ENCODE data around the gene SIK2.

SIK2 gene

DNA sequence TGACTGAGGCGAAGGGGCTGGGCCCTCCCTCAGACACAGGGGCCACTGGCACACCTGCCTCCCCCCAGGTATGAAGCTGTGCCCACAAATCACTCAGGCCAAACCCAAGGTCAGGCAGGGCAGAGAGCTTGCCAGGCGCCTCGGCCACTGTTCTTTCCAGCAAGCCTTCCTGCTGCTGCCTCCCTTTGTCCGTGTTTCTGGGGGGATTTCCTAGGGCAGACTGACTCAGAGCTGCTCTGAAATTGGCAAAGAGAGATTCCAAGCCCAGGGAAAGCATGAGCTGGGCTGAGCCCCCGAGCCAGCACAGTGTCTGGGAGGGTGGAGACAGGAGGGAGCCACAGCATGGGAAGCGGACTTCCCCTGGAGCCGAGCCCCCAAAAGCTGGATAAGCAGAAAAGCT, 130.8 kb downstream of the SIK2 start:
- Histone ChIP-seq H3K9ac (no peak overlapping the region), H3K4me2 (no peak overlapping the region), H3K36me3 (peaks cover 45% of the 10 kb centered on the region), H3K4me1 (peaks cover 19% of the 10 kb centered on the region; the same call in 1 of the 2 replicates), H4K20me1 (no peaks in the 10 kb centered on the region), H3K27ac (no peak overlapping the region), H3K4me3 (no peak overlapping the region), H3K27me3 (no peaks in the 10 kb centered on the region), H3K9me3 (no peaks in the 10 kb centered on the region)
- no peak for TF ChIP-seq Cebpa-rat (IDR thresholded peaks at IDR 0.05)

DNA sequence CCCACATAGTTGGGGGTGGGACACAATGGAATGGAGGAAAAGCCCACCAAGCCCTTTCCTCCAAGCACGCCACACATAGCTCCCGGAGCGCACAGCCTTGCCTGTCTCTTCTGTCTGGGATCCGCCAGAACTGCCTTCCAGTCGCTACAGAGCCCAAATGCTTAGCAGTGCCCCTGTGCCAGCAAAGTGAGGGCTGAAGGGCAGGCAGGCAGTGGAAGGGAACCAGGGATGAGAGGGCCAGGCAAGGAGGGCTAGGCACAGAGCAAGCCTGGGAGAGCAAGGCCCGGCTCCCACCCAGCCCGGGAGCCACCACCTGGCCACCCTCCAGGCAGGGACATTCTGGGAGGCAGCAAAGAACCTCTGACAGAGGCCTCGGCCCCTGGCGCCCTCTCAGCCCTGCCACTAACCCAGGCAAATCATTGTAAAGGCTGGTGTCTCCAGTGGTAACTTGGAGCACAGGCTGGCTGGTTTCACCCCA, 131.4 kb downstream of the SIK2 start:
- peaks cover 19% of the 10 kb centered on the region; the same call in 1 of the 2 replicates for H3K4me1 ChIP-seq
- no peak overlapping the region for H3K4me3 ChIP-seq
- no peak overlapping the region for H3K4me2 ChIP-seq
- H3K9ac ChIP-seq: 0 out of 2 replicates have a peak overlapping the region, but pooled peaks have one; percentile 7
- no peaks in the 10 kb centered on the region for H3K27me3 ChIP-seq
- TF ChIP-seq Cebpa-rat (IDR thresholded peaks at IDR 0.05): no peak
- H3K27ac ChIP-seq: peak overlapping the region; percentile 6; the same call in 1 of the 2 replicates
- no peaks in the 10 kb centered on the region for H3K9me3 ChIP-seq
- peaks cover 47% of the 10 kb centered on the region for H3K36me3 ChIP-seq
- no peaks in the 10 kb centered on the region for H4K20me1 ChIP-seq

DNA sequence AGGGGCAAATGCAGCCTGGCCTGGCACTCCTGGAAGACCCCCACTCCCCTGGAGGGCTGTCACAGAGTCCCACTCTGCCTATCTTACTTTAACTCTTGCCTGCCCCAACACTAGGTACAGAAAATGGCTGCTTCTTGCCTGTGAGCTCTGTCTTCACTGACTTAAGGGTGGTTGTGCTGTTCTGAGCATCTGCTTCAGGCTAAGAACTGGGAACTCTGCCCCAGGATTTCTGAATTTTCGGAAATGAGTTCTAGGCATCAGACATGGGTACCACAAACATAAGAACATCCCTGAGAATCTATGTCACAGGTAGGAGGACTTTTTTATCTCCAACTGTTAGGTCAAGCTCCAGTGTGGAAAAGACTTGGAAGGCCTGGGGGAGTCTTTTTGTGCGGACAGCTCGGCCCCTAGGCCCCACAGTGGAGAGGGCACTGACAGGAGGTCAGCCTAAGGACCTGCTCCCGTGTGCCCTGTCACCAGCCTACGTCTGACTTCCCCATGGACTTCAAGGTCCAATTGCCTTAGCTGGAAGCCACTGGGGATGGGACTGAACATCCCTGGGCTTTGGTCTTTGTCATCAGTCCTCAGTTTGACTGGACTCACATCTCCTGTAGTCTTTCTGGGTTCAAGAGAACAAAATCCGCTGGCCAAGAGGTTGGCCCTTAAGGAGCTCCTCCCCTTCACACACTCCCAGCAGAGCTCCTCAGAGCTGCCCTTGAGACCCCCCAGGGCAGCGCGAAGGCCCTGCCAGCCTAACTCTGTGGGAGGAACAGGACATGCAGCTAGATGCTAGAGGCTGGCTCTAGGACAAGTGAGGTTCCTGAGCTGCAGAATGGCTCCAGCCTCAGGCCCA, 132.1 kb downstream of the SIK2 start:
- Histone ChIP-seq H3K4me3 (no peak overlapping the region), H3K27ac (peak overlapping the region; percentile 6; the same call in 1 of the 2 replicates), H4K20me1 (no peaks in the 10 kb centered on the region), H3K9me3 (no peaks in the 10 kb centered on the region), H3K27me3 (no peaks in the 10 kb centered on the region), H3K4me1 (peaks cover 19% of the 10 kb centered on the region; the same call in 1 of the 2 replicates), H3K9ac (no peak overlapping the region), H3K4me2 (no peak overlapping the region), H3K36me3 (peaks cover 49% of the 10 kb centered on the region)
- no peak for TF ChIP-seq Cebpa-rat (IDR thresholded peaks at IDR 0.05)

DNA sequence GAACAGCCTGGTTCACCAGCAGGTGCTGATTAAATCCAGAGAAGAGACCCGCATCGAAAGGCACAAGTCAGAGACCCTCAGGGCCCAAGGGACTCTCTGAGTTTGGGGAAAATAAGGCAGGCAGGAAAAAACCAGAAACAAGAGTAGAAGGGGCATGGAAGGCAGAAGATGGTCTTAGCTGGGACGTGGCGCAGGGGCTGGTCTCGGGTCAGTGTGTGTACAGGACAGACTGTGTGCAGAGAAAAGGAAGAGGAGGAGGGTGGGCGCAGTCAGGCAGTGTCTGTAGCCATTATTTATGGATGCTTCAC, 132.7 kb downstream of the SIK2 start:
- H3K27me3 ChIP-seq: no peaks in the 10 kb centered on the region
- H4K20me1 ChIP-seq: no peaks in the 10 kb centered on the region
- H3K27ac ChIP-seq: no peak overlapping the region
- H3K36me3 ChIP-seq: peaks cover 49% of the 10 kb centered on the region
- H3K4me1 ChIP-seq: peaks cover 19% of the 10 kb centered on the region; the same call in 1 of the 2 replicates
- H3K9ac ChIP-seq: no peak overlapping the region
- no peak for TF ChIP-seq Cebpa-rat (IDR thresholded peaks at IDR 0.05)
- H3K4me2 ChIP-seq: peak overlapping the region; percentile 23; the same call in 1 of the 2 replicates
- H3K4me3 ChIP-seq: no peak overlapping the region
- H3K9me3 ChIP-seq: no peaks in the 10 kb centered on the region

DNA sequence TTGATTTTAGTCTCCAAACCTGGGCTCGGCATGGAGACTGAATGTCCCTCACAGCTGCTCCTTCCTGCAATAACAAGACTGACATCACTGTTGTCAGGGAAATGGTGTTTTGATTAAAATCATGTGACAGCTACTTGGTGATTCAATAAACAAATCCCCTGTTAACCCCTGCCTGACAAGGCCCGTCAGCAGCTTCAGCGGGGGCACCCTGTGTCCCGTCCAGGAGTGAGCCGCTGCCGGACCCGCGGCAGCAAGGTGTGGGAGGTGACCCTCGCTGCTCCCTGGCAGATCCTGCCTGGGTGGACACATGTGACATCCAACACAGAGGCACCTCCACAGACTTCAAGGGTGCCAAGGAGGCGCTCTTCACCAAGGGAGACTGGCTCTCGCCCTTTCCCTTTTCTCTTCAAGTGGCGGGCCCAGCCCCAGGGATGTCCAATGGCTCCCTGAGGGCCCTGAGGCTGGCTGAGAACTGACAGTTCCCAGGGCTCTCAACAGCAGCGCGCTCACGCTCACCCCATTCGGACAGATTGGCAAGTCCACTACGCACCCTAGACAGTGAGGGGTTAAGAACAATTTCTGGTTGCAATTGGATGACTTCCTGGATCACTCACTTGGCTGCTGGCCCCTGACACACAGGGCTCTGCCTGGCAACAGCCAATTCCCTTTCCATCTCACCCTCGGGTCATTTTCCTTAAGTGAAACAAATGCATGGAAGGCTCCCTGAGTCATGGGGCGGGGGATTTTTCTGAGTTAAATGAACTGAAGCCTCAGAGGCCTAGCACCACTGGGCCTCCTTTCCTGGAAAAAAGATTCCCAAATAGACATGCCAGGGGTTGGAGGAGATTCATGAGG, 133.2 kb downstream of the SIK2 start:
- H3K36me3 ChIP-seq: peaks cover 55% of the 10 kb centered on the region
- no peak overlapping the region for H3K4me3 ChIP-seq
- H3K9ac ChIP-seq: no peak overlapping the region
- TF ChIP-seq Cebpa-rat (IDR thresholded peaks at IDR 0.05): no peak
- H4K20me1 ChIP-seq: no peaks in the 10 kb centered on the region
- peak overlapping the region; percentile 23; the same call in 1 of the 2 replicates for H3K4me2 ChIP-seq
- no peaks in the 10 kb centered on the region for H3K9me3 ChIP-seq
- H3K27ac ChIP-seq: 0 out of 2 replicates have a peak overlapping the region, but pooled peaks have one; percentile 19
- peaks cover 19% of the 10 kb centered on the region; the same call in 1 of the 2 replicates for H3K4me1 ChIP-seq
- no peaks in the 10 kb centered on the region for H3K27me3 ChIP-seq

DNA sequence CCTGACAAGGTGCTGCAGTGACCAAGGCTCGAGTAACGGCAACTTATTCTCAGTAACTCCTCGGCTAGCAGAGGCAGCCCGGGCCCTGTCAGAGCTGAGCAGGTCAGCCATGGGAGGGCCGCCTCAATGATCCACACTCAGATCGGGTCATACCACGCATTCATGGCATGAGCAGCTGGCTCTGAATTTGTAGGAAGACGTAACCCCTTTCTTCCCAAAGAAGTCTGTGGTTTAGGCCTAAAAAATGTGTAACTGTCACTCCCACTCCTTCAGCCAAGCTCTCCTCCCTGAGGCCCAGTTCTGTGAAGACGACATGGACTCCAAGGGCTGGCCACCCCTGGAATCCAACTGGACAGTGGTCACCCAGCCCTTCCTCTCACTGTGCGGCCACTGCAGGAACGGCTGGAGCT, 133.9 kb downstream of the SIK2 start:
- Histone ChIP-seq H3K4me3 (no peak overlapping the region), H4K20me1 (no peaks in the 10 kb centered on the region), H3K36me3 (peaks cover 62% of the 10 kb centered on the region), H3K9me3 (no peaks in the 10 kb centered on the region), H3K27me3 (no peaks in the 10 kb centered on the region), H3K9ac (no peak overlapping the region), H3K4me1 (peaks cover 19% of the 10 kb centered on the region; the same call in 1 of the 2 replicates), H3K27ac (0 out of 2 replicates have a peak overlapping the region, but pooled peaks have one; percentile 19), H3K4me2 (no peak overlapping the region)
- TF ChIP-seq Cebpa-rat (IDR thresholded peaks at IDR 0.05): no peak

DNA sequence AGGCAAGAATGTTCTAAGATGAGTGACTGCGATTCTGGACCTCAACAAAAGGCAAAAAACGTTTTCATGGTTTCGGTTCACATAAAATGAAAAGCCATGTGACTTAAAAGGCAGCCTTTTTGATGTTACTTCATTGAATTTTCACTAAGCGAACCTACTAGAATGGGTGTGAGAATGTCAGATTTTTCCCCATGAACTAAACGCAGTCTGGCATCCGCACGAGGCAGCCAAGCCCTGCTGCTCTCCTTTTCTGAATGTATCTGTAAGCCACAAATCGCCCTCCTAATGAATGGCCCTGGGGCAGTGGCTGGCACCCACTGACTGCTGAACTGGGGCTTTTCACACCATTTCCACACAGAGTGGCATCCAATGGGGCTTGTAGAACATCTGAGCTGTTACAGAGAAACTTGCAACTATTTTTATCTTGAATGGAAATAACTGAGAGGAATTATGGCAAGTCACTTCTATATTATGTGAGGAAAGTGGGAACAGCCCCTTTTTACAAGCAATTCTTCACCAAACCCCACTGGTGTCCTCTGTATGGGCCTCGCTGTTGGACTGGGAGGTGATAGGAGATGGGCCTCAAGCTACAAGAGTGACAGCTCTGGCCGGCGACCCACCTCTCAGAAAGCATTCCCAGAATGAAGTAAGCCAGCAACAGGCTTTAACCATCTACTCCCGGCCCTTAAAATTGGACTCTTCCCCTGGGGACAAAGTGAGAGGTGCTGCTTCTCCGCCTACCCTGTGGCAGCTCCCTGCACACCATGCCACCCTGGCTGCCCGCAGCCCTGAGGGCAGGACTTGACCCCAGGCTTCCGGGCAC, 134.6 kb downstream of the SIK2 start:
- no peak overlapping the region for H3K9ac ChIP-seq
- H3K27ac ChIP-seq: no peak overlapping the region
- H3K27me3 ChIP-seq: no peaks in the 10 kb centered on the region
- no peaks in the 10 kb centered on the region for H3K9me3 ChIP-seq
- H3K36me3 ChIP-seq: peaks cover 69% of the 10 kb centered on the region
- no peak for TF ChIP-seq Cebpa-rat (IDR thresholded peaks at IDR 0.05)
- no peaks in the 10 kb centered on the region for H4K20me1 ChIP-seq
- H3K4me2 ChIP-seq: no peak overlapping the region
- peaks cover 19% of the 10 kb centered on the region; the same call in 1 of the 2 replicates for H3K4me1 ChIP-seq
- no peak overlapping the region for H3K4me3 ChIP-seq

DNA sequence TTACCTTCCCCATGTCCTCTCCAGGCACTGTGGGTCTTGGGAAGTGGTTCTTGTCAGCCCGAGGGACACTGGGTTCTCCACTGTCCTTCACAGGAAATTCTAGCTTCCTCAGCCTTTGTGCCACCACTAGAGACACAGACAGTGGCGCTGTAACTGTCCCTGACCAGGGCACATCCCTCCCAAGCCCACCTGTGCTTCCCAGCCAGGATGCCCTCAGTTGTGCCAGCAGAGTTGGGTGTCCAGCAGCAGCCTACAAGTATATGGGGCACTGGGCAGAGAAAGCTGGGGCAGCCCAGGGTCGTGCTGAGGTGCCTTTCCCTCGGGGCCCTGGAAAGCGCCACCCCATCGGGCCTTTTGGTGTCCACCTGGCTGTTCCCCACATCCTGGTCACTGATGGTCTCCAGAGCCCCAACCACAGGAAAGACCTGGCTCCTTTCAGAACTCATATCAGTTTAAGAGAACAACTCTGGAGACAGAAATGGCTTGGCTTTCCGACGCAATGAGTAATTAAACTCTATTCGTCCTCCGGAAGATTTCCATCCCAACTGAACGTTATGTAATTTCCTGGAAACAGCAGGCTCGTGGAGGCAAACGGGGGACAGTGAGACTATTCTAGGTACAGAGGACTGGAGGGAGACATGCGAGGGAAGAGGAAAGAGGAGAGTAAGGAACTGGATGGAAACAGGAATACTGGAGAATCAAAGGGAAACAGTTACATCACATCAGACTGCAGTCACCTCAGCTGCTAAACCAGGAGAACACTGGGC, 135.4 kb downstream of the SIK2 start:
- Histone ChIP-seq H3K9ac (no peak overlapping the region), H3K4me3 (no peak overlapping the region), H3K36me3 (peaks cover 77% of the 10 kb centered on the region), H3K27ac (0 out of 2 replicates have a peak overlapping the region, but pooled peaks have one; percentile 4), H3K9me3 (no peaks in the 10 kb centered on the region), H3K4me2 (no peak overlapping the region), H3K27me3 (no peaks in the 10 kb centered on the region), H3K4me1 (peaks cover 19% of the 10 kb centered on the region; the same call in 1 of the 2 replicates), H4K20me1 (no peaks in the 10 kb centered on the region)
- no peak for TF ChIP-seq Cebpa-rat (IDR thresholded peaks at IDR 0.05)
